HTERT RPE-1 (cell line): ENCODE data around the gene MCRIP2.

Experiments
- in situ Hi-C: fragments of 300-500 bp; cut with MboI; formaldehyde crosslinking; loops from 4 replicates; pipeline ENCODE4 v1.14.3; 2020; ENCODE audit warnings: low sequenced_read_pairs

Gene MCRIP2

GRCh38 chr16:647173-647902 is 5.7 kb downstream of the MCRIP2 start:
- in situ Hi-C loops, result no loop called here

DNA sequence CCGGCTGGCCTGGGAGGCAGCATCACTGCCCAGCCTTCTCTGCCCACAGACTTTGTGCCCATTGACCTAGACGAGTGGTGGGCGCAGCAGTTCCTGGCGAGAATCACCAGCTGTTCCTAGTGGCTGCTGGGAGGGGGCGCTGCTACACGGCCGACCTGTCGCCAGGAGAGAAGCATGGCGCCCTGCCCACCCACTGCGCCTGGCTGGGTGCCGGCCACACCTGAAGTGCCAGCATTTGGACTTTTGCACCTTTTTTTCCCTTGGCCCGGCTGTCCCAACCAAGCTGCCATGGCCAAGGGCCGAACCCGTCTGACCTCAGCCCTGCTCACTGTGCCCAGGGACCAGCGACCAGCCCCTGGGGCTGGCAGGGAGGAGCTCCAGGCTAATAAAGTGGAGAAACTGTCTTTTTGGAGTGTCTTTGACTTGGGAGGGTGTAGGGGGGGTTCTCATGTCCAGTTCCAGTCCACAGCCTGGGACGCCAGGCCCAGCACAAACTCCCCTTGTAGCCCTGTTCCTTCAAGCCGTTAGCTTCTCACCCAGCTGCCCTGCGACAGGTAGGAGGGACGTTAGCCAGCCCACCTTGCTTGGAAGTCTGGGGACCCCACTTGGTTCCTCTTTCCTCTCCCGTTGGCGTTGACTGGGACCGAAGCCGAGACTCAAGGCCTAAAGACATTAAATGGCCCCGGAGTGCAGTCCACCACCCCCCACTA is 6.6 kb downstream of the MCRIP2 start:
- in situ Hi-C loops, result no loop called here

- in situ Hi-C loops, result no loop called here
Observed at GRCh38 chr16:648781-649589, 7.4 kb downstream of the MCRIP2 start, which contains the start of gene WDR90. Gene WDR90, plus strand, starts transcription at chr16:649365. Its CDS starts 52 bp downstream, at chr16:649417.

DNA sequence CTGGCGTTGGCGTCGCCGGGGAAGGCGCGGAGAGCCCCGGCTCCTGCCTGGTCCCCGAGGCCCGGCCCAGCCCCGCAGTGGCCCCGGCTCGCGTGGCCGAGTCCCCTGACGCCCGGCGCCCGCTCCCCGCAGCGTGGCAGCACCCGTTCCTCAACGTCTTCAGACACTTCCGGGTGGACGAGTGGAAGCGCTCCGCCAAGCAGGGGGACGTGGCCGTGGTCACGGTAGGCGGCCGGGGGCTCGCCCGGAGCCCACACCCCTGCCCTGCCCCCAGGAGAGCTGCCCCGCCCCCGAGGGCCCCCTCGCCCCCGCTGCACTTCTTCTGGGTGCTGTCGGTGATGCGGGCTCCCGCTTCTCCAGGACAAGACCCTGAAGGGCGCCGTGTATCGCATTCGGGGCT is 8.0 kb downstream of the MCRIP2 start:
- in situ Hi-C loops, result no loop called here

DNA sequence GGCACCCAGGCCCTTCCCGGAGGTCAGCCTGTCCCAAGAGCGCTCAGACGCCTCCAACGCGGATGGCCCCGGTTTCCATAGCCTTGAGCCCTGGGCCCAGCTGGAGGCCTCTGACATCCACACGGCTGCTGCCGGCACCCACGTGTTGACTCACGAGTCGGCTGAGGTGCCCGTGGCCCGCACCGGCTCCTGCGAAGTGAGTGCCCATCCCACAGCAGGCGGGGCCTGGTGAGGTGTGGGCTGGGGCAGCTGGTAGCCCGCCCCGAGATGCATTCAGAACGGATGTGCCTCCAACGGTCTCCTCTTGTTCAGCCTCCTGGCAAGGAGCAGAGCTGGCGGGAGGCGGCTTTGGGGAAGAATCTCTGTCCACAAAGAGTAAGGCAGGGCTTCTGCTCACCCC is 10.2 kb downstream of the MCRIP2 start:
- in situ Hi-C loops, result no loop called here

DNA sequence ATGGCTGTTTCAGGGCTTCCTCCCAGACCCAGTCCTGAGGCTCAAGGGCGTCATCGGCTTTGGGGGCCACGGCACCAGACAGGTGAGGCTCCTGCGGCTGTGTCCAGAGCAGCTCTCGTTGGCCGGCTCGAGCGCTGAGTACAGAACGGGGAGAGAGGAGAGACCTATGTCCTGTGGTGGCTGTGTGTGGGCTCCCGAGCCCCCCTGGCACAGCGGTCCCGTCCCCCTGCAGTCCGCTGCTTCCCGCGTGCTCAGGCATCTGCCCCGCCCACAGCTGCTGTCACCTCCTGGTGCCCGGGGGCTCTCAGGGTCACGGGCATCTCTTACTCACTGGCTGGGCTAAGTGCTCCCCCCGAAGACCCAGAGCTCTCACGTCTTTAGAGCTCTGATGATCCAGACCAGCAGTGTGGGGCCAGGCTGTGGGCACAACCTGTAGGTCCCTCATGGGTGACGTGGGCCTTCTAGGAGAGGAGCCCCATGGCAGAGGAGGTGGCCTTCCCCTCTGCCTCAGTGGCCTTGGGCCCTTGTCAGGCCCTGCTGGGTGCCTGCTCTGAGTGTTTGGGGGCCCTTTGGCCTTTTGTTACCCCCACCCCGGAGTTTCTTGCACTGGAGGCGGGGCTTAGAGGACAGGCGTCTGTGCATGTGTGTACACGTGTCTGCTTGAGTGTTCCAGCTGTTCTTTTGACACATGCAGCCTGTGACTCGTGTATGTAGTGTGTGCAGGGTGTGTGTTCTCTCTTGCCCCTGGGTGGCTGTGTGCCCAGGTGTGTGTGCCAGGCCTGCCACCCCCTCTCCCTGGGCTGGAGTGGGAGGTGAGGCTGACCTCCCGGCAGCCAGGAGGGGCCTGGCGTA is 11.1 kb downstream of the MCRIP2 start:
- in situ Hi-C loops, result no loop called here

DNA sequence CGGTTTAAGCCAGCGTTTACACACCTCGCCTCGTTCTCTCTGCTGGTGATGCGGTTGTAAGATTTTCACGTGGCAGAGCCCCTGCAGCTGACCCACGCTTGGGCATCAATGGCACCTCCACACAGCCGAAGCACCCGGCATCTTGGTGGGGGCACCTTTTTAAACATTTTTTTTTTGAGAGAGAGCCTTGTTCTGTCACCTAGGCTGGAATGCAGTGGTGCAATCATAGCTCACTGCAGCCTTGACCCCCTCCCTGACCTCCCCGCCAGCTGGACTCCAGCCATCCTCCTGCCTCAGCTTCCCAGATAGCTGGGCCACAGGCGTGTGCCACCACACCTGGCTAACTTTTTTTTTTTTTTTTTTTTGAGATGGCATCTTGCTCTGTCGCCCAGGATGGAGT is 12.4 kb downstream of the MCRIP2 start:
- in situ Hi-C loops, result no loop called here

- in situ Hi-C loops, result no loop called here
Observed at GRCh38 chr16:657487-657886, 15.9 kb downstream of the MCRIP2 start.

GRCh38 chr16:658679-659571 is 17.3 kb downstream of the MCRIP2 start:
- in situ Hi-C loops, result no loop called here

DNA sequence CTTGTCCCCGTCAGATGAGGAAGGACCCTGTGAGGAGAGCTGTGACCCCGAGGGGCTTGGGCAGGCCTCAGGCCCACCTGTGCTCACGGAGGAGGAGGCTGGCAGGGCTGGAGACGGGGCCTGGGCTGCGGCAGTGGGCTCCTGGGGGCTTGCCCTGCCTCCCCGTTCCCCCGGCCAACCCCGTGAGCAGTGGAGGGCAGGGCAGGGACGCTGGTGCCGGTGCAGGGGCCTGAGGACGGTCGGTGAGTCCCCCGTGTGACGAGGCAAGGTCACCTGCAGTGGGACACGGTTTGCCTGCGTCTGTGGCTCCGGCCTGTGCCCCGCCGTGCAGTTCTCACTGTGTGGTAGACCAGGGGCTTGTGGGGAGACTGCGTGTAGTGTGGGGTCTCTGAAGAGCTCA is 18.0 kb downstream of the MCRIP2 start:
- in situ Hi-C loops, result no loop called here

DNA sequence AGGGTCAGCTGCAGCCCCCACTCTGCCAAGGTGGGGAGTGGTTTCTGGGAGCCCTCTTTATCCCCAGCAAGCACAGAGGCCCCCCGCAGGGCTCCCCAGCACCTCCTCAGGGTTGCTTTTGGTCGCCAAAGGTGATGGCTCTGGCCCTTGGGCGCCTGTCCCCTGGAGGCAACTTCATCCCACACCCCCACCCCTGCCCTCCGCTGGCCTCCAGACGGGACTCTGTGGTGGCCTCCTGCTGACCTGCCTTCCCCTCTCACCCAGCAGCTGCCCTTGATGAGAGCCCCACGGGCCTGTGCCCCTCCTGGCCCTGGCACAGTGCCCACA is 18.5 kb downstream of the MCRIP2 start:
- in situ Hi-C loops, result no loop called here

- in situ Hi-C loops, result no loop called here
Observed at GRCh38 chr16:660459-661183, 19.0 kb downstream of the MCRIP2 start.

GRCh38 chr16:661184-661821 is 19.7 kb downstream of the MCRIP2 start:
- in situ Hi-C loops, result no loop called here

DNA sequence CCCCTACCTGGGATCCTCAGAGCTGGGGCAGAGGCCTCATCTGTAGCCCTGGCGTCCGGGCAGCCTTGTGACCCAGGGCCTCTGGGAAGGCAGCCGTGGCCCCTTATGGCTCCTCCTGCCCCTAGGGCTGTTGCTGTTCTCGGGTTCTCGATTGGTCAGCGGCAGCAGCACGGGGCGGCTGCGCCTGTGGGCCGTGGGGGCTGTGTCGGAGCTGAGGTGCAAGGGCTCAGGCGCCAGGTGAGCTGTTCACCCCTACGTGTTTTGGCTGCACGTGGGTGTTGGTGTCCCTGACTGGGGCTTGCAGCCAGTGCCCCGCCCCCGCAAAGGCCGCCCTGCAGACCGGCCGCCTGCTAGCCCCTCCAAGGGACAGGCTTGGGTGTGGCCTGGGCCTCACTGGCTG is 20.5 kb downstream of the MCRIP2 start:
- in situ Hi-C loops, result no loop called here

DNA sequence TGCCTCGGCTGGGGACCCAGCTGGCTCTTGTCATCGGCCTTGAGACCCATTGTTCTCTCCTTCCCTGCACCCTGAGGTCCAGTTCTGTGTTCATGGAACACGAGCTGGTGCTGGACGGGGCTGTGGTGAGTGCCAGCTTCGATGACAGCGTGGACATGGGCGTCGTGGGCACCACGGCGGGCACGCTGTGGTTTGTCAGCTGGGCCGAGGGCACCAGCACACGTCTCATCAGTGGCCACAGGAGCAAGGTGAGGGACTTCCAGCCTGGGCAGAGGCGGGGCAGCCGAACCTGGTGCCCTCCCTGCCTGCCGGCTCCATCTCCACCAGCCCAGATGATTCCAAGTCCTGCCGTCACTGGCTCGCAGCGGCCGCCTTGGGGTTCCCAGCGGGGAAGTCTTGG is 21.0 kb downstream of the MCRIP2 start:
- in situ Hi-C loops, result no loop called here

- in situ Hi-C loops, result no loop called here
Observed at GRCh38 chr16:666572-666971, 24.9 kb downstream of the MCRIP2 start.

DNA sequence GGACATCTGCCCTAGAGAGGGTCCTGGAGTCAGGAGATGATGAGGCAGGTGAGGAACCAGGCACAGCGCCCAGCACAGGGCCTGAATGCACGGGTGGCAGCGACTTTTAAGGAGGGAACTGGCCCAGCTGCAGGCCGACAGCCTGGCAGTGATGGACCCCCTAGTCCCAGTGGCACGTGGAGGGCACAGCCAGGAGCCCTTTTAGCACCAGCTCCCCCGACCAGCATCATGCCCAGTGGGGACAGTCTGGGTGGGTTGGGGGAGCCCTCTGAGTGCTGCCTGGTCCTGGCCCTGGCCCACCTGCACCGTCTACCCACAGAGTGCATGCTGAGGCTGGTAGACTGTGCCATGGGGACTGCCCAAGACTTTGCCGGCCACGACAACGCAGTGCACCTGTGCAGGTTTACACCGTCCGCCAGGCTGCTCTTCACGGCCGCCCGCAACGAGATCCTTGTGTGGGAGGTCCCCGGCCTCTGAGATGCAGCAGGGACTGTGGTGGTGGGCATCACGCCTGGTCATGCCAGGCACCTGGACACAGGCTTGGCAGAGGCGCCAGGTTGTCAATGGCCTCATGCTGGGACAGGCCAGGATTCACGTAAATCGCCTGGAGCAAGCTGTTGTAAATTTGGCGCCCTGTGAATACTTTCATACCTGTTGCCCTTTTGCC is 25.6 kb downstream of the MCRIP2 start:
- in situ Hi-C loops, result no loop called here

- in situ Hi-C loops, result no loop called here
Observed at GRCh38 chr16:667780-668518, 26.3 kb downstream of the MCRIP2 start, which contains the start of gene RHOT2. Gene RHOT2, plus strand, starts transcription at chr16:668132. Its CDS starts 68 bp downstream, at chr16:668200.
